OCI-LY3 (cell line): Measurements from ENCODE around the gene INTS6.

Experiments used
- CTCF ChIP-seq: fragments of 200-600, 300-600 bp; sonication (generic); IDR thresholded peaks from 2 replicates; pipeline ENCODE4 v1.5.1; 2014; ENCODE audit warnings: antibody characterized with exemption, low read length, low read depth
- EZH2phosphoT487 ChIP-seq: fragments of 200-600 bp; shearing (Covaris generic); IDR thresholded peaks from 2 replicates; pipeline ENCODE4 v1.6.1; 2018; ENCODE audit warnings: antibody characterized with exemption, mixed run types, low read depth

GRCh38 chr13:51451467-51452360 is 1.1 kb downstream of the INTS6 start:
- TF ChIP-seq CTCF (no peak), EZH2phosphoT487 (no peak)
